ENCODE results near the gene MT4.

Gene MT4

GRCh38 chr16:56532714-56533113 is 32.2 kb upstream of the MT4 start:
- H3K36me3 ChIP-seq (replicated peaks; ENCODE audit: low read depth, low read length): no peaks in the 10 kb centered on the region
- H3K27ac ChIP-seq (ENCODE audit: low read length): no peak overlapping the region
- no peaks in the 10 kb centered on the region for H3K79me2 ChIP-seq (ENCODE audit: low read length)
- no peak overlapping the region for H2AFZ ChIP-seq (ENCODE audit: low read depth, low read length)
- H3K9ac ChIP-seq (ENCODE audit: low read length): no peak overlapping the region
- TF ChIP-seq EZH2phosphoT487 (IDR thresholded peaks at IDR 0.05; ENCODE audit: low read depth) (no peak), CTCF (IDR thresholded peaks at IDR 0.05; ENCODE audit: low read depth, low read length) (no peak)
- no peaks in the 10 kb centered on the region for H3K4me1 ChIP-seq (ENCODE audit: low read length)
- peaks cover 13% of the 10 kb centered on the region for H3K27me3 ChIP-seq (ENCODE audit: low read depth, low read length)
- no peak overlapping the region for H3K4me3 ChIP-seq (ENCODE audit: low read length)
- no peak overlapping the region for H3K4me2 ChIP-seq (ENCODE audit: low read length)
- no peaks in the 10 kb centered on the region for H3K9me3 ChIP-seq (ENCODE audit: insufficient read depth, low read length)
- no peaks in the 10 kb centered on the region for H4K20me1 ChIP-seq (ENCODE audit: insufficient read depth, low read length)

GRCh38 chr16:56534847-56535383 is 30.0 kb upstream of the MT4 start:
- H2AFZ ChIP-seq (ENCODE audit: low read depth, low read length): no peak overlapping the region
- no peaks in the 10 kb centered on the region for H4K20me1 ChIP-seq (ENCODE audit: insufficient read depth, low read length)
- no peaks in the 10 kb centered on the region for H3K36me3 ChIP-seq (replicated peaks; ENCODE audit: low read depth, low read length)
- H3K27me3 ChIP-seq (ENCODE audit: low read depth, low read length): peaks cover 15% of the 10 kb centered on the region
- no peak overlapping the region for H3K4me2 ChIP-seq (ENCODE audit: low read length)
- no peaks in the 10 kb centered on the region for H3K4me1 ChIP-seq (ENCODE audit: low read length)
- H3K79me2 ChIP-seq (ENCODE audit: low read length): no peaks in the 10 kb centered on the region
- H3K27ac ChIP-seq (ENCODE audit: low read length): no peak overlapping the region
- no peaks in the 10 kb centered on the region for H3K9me3 ChIP-seq (ENCODE audit: insufficient read depth, low read length)
- H3K9ac ChIP-seq (ENCODE audit: low read length): no peak overlapping the region
- H3K4me3 ChIP-seq (ENCODE audit: low read length): no peak overlapping the region
- no peak for TF ChIP-seq CTCF (IDR thresholded peaks at IDR 0.05; ENCODE audit: low read depth, low read length)
- no peak for TF ChIP-seq EZH2phosphoT487 (IDR thresholded peaks at IDR 0.05; ENCODE audit: low read depth)

- TF ChIP-seq EZH2phosphoT487 (IDR thresholded peaks at IDR 0.05; ENCODE audit: low read depth) (no peak), CTCF (IDR thresholded peaks at IDR 0.05; ENCODE audit: low read depth, low read length) (no peak)
- Histone ChIP-seq H3K9me3 (ENCODE audit: insufficient read depth, low read length) (no peaks in the 10 kb centered on the region), H3K4me1 (ENCODE audit: low read length) (0 out of 2 replicates have a peak, but pooled peaks cover 6% of the 10 kb centered on the region), H3K4me3 (ENCODE audit: low read length) (no peak overlapping the region), H4K20me1 (ENCODE audit: insufficient read depth, low read length) (no peaks in the 10 kb centered on the region), H3K36me3 (replicated peaks; ENCODE audit: low read depth, low read length) (no peaks in the 10 kb centered on the region), H3K27ac (ENCODE audit: low read length) (no peak overlapping the region), H3K27me3 (ENCODE audit: low read depth, low read length) (peaks cover 21% of the 10 kb centered on the region), H3K4me2 (ENCODE audit: low read length) (no peak overlapping the region), H2AFZ (ENCODE audit: low read depth, low read length) (no peak overlapping the region), H3K79me2 (ENCODE audit: low read length) (no peaks in the 10 kb centered on the region), H3K9ac (ENCODE audit: low read length) (no peak overlapping the region)
These were observed 26.5 kb upstream of the MT4 start for GRCh38 chr16:56538331-56538730.

- Histone ChIP-seq H3K79me2 (ENCODE audit: low read length) (no peaks in the 10 kb centered on the region), H4K20me1 (ENCODE audit: insufficient read depth, low read length) (no peaks in the 10 kb centered on the region), H3K27me3 (ENCODE audit: low read depth, low read length) (peaks cover 18% of the 10 kb centered on the region; the same call in 1 of the 2 replicates), H2AFZ (ENCODE audit: low read depth, low read length) (no peak overlapping the region), H3K9ac (ENCODE audit: low read length) (no peak overlapping the region), H3K4me3 (ENCODE audit: low read length) (no peak overlapping the region), H3K36me3 (replicated peaks; ENCODE audit: low read depth, low read length) (no peaks in the 10 kb centered on the region), H3K9me3 (ENCODE audit: insufficient read depth, low read length) (no peaks in the 10 kb centered on the region), H3K27ac (ENCODE audit: low read length) (no peak overlapping the region), H3K4me2 (ENCODE audit: low read length) (no peak overlapping the region), H3K4me1 (ENCODE audit: low read length) (0 out of 2 replicates have a peak, but pooled peaks cover 6% of the 10 kb centered on the region)
- TF ChIP-seq CTCF (IDR thresholded peaks at IDR 0.05; ENCODE audit: low read depth, low read length) (no peak), EZH2phosphoT487 (IDR thresholded peaks at IDR 0.05; ENCODE audit: low read depth) (no peak)
These were observed 25.2 kb upstream of the MT4 start for GRCh38 chr16:56539656-56540055.

Measured in OCI-LY3 (cell line).